SU-DHL-6 (cell line): ENCODE results near the gene MIOS.

Experiments used
- CTCF ChIP-seq: fragments of 200-600 bp; sonication (generic); IDR thresholded peaks from one replicate; pipeline ENCODE4 v1.5.1; 2017; ENCODE audit warnings: antibody characterized with exemption, mild to moderate bottlenecking, low read length, moderate library complexity; ENCODE audit not compliant: insufficient read depth, poor library complexity, severe bottlenecking
- EZH2phosphoT487 ChIP-seq: fragments of 200-600 bp; sonication (generic), shearing (Covaris generic); conservative IDR thresholded peaks from 2 replicates; pipeline ENCODE4 v1.6.1; 2018; ENCODE audit warnings: mild to moderate bottlenecking, antibody characterized with exemption, low read length, moderate library complexity, mixed read lengths

DNA sequence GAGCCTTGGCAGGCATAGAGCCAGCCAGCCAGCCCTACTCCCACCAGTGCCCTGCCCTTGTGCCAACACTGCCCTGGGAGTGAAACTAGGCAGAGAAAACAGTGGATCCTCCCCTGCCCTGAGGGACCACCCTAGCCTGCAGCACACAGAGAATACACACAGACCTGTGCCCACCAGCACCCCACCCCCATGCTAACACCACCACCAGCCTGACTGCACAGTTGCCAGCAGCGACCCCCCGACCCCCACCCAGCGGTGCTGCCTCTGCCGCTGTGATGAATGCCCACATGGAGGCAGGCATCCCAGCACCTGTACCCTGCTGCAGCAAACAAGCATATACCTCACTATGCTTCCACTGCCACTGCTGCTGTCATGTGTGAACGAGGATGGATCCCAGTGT lies 9.4 kb upstream of the MIOS start:
- TF ChIP-seq EZH2phosphoT487 (no peak), CTCF (no peak)
